ENCODE results near the gene C11orf98.
A peak's percentile ranks its signal among the peaks of the same experiment; 100 is the strongest.
"Not testable (repeated sequence)": the region's sequence is repeated elsewhere in the genome, so short reads cannot be mapped to it uniquely, and the experiment has no call there.

The C11orf98 gene

GRCh38 chr11:62665075-62665598, at the start of gene C11orf98, which contains the start of gene CSKMT:
C11orf98 (minus strand) TSS chr11:62665210; CDS start chr11:62665169, 41 bp downstream.
CSKMT (plus strand) TSS chr11:62665312; CDS start chr11:62665880, 568 bp downstream.
- DNase-seq (ENCODE audit: low spot score): peak; percentile 98

GRCh38 chr11:62713343-62713742, 48.3 kb upstream of the C11orf98 start:
- no peak for DNase-seq (ENCODE audit: low spot score)

GRCh38 chr11:62712861-62713260, 47.9 kb upstream of the C11orf98 start:
- DNase-seq (ENCODE audit: low spot score): no peak

DNA sequence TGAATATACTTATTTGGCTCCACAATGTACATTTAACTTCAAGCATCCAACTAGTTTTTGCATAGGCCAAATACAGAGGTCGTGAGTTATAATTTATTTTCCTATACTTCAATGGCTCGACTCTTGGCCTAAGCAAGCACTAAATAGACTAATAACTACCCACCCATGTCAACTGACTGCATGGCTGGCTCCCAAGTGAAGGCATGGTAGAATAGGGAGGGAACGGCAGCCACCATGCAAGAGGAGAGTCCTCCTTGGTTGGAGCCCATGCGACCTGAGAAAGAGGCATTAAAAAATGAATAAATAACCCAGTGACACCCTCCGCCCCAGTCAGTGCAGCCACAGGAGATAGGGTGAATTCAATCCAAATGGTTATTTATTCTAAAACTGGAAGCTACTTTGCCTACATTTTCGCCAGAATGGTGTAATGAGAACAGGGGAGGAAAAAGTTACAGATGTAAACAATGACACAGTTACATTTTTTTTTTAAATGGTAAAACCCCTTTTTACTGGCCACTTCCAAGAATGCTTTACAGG, 47.3 kb upstream of the C11orf98 start:
- DNase-seq (ENCODE audit: low spot score): no peak

DNA sequence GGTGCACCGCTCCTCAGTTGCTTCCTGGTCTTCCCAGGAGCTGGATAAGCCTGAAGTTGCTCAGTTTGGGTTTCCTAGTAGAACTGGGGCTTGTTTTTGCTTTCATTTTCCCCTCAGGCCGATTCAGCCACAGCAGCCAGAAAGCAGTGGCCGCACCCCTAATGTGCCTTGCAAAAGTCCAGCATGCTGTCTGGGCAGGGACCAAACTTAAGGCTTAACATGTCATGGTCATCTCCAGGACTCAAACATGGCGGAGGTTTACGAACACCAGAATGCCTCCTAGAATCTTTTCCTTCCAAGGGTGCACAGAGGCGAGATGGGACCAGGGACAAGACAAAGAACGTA, 45.0 kb upstream of the C11orf98 start:
- no peak for DNase-seq (ENCODE audit: low spot score)

- DNase-seq (ENCODE audit: low spot score): peak; percentile 96
These were observed 44.4 kb upstream of the C11orf98 start for GRCh38 chr11:62709247-62710000.

DNA sequence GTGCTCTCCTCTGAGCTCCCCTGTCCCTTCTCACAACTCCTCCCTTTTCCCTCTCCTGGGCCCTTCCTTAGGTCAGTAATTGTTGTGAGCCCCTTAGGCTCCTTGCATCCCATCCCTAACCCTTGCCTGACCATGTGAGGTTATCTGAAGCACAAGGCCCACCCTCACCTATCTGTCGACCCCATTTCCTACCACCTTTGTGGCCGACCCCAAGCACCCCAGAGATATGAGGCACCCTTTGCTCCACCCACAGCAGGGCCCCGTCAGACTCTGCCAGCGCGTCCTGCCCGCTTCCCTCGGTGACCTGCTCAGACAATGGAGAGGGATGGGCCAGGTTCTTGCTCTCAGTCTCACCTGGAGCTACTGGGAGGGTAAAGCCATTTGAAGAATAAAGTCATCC, 43.8 kb upstream of the C11orf98 start:
- DNase-seq (ENCODE audit: low spot score): peak; percentile 62

DNA sequence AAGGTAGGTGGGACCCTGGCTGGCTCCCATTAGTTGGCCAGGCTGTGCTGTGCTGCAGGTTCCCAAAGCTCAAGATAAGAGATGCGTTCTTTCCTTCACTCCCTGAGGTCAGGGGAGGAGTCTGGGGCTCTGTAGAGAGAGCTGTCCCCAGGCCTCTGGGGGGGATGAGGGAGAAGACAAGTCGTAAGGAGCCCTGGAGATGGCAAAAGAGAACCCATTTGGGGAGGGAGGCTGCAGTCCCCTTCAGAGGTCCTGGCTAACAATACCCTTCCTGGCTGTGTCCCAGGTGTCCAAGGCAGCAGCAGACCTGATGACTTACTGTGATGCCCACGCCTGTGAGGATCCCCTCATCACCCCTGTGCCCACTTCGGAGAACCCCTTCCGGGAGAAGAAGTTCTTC, 43.4 kb upstream of the C11orf98 start:
- DNase-seq (ENCODE audit: low spot score): peak; percentile 48

- peak; percentile 88 for DNase-seq (ENCODE audit: low spot score)
These were observed 42.4 kb upstream of the C11orf98 start, which contains the start of the genes BSCL2 and GNG3 for GRCh38 chr11:62707277-62707861. BSCL2 (minus strand) TSS chr11:62707424; CDS start chr11:62707195, 229 bp downstream. GNG3 (plus strand) TSS chr11:62707676; CDS start chr11:62708296, 620 bp downstream.

GRCh38 chr11:62706850-62707247, 41.8 kb upstream of the C11orf98 start:
- DNase-seq (ENCODE audit: low spot score): no peak

- peak; percentile 98 for DNase-seq (ENCODE audit: low spot score)
These were observed 41.2 kb upstream of the C11orf98 start for GRCh38 chr11:62705880-62706849.

DNA sequence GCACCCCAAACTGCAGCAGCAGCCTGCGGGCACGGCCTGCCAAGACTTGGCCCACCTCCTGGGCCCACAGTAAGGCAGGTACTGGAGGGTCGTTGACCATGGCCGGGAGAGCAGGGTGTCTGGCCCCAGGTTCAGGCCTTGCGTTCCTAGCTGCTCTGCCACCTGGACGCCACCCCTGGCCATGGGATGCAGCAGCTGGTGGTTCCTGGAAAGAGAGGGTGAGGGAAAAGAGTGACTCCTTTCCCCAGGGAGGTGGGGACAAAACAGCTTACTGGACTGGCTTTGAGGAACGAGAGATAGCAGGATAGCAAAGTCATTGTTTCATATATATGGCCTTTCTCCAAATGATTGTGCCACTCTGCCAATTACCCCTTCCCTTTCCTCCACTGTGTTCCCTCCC, 40.4 kb upstream of the C11orf98 start:
- peak; percentile 50 for DNase-seq (ENCODE audit: low spot score)

- not testable (repeated sequence) for DNase-seq (ENCODE audit: low spot score)
These were observed 38.9 kb upstream of the C11orf98 start for GRCh38 chr11:62703921-62704320.

DNA sequence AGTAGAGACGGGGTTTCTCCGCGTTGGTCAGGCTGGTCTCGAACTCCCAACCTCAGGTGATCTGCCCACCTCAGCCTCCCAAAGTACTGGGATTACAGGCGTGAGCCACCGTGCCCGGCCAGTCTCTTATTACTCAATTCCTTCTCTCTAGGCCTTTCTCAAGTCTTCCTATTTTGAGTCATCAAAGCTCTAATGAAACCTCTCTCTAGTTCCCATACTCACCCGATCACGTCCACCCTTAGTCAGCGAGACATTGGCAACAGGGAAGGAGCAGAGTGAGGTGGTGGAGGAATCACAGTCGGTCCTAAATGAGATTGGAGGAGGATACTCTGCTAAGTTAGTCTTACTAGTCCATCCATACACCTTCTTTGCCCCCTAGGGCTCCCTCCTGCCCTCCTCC, 37.2 kb upstream of the C11orf98 start:
- no peak for DNase-seq (ENCODE audit: low spot score)

- peak; percentile 76 for DNase-seq (ENCODE audit: low spot score)
These were observed 29.6 kb upstream of the C11orf98 start for GRCh38 chr11:62694455-62695167.

DNA sequence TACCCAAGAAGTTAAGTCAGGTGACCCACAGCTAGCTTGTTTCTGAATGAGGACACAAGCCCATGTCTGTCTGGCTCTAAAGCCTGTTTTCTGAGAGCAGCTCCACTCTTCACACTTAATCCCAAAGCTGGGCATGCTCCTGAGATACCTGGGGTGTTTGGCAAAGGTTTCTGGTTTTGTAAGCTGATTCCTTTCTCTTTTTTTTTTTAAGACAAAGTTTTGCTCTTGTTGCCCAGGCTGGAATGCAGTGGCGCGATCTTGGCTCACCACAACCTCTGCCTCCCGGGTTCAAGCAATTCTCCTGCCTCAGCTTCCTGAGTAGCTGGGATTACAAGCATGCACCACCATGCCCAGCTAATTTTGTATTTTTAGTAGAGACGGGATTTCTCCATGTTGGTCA, 28.6 kb upstream of the C11orf98 start:
- not testable (repeated sequence) for DNase-seq (ENCODE audit: low spot score)

GRCh38 chr11:62689421-62690183, 24.6 kb upstream of the C11orf98 start, which contains the start of gene LRRN4CL:
LRRN4CL (minus strand) TSS chr11:62689530; CDS start chr11:62688508, 1,022 bp downstream.
- no peak for DNase-seq (ENCODE audit: low spot score)

DNA sequence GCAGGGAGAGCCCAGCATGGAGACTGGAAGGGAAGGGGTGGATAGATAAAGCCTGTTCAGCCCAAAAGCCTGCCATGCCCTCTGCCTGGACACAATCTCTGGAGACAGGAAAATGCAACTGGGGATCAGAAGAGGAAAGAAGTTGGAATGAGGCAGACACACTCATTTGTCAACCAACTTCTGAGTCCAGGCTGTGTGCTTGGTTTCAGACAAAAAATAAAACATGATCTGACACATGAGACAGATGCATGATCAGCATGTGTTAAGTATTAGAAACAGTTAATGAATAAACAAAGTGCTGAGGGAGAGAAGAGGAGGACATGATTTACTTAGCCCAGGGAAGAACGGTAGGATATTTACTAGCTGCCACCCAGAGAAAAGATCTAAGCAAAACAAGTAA, 23.5 kb upstream of the C11orf98 start:
- no peak for DNase-seq (ENCODE audit: low spot score)

DNA sequence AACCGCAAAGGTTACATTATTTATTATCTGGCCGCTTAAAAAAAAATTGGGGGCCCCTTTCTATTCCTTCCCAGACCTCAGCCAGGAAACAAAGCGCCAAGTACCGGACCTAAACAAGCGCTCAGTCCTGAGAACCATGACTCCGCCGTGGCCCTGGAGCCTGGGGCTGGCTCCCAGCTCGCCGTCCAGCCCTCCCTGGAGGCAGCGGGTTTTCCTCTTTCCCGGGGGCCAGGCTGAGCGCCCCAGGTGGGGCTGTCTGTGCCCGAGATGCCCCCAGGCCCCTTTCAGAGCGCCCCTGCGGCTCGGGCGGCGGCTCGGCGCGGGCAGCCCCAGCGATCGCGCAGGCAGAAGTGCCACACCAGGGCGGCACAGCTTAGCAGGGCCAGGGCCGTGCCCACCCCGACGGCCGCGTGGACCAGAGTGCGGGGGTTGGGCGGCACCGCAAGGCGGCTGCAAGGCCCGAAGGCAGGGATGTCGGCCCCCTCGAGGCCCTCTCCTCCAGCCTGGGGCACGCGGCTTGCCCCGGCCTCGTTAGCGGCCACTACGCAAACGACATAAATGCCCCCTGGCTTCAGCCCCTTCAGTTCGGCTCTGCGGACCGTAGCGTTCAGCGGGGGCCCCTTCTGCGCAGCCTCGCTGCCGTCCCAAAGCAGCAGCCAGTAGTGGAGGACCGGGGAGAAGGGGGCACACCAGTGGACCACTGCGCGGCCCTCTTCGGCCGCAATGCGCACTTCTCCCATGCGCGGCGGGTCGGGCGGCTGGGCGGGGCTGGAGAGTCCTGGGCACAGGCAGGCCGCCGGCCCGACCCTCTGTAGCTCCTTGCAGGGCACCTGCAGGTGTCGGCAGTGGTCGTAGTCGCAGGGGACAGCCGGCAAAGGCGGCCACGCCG, 22.7 kb upstream of the C11orf98 start:
- DNase-seq (ENCODE audit: low spot score): peak; percentile 52

Measured in ecto neural progenitor cell (in vitro differentiated cells).